Breast epithelium (tissue), 4 donors: ENCODE data around the gene MT1G. TPM values are rescaled to one million over a fixed set of nuclear protein-coding genes. Genes with fewer than 3 reads are reported as not detected.
A peak's percentile ranks its signal among the peaks of the same experiment; 100 is the strongest.
"Not testable (repeated sequence)": the region's sequence is repeated elsewhere in the genome, so short reads cannot be mapped to it uniquely, and the experiment has no call there.

Experiments
- DNase-seq, 2 donors: peaks; one replicate each; pipeline ENCODE4 v3.0.0-alpha.2; 2019; ENCODE audit warnings: low spot score in 2 of 2
- H3K27ac ChIP-seq, 2 donors: fragments of 200-600 bp; sonication (generic) in 1 of 2; one replicate each; pipeline ENCODE4 v1.5.1; 2016 to 2019; ENCODE audit warnings: mild to moderate bottlenecking in 1 of 2
- H3K27me3 ChIP-seq, 2 donors: fragments of 200-600 bp; sonication (generic) in 1 of 2; one replicate each; pipeline versions ENCODE4 v1.5.1 to v1.6.0; 2017 to 2019; ENCODE audit warnings: control low read depth in 1 of 2, mild to moderate bottlenecking in 1 of 2
- H3K36me3 ChIP-seq: fragments of 200-600 bp; one replicate; pipeline ENCODE4 v1.5.1; 2019
- H3K4me1 ChIP-seq, 2 donors: fragments of 200-600 bp; sonication (generic); one replicate each; pipeline ENCODE4 v1.5.1; 2016 to 2019; ENCODE audit warnings: control low read depth in 1 of 2
- H3K4me3 ChIP-seq, 3 donors: fragments of 200-600 bp; sonication (generic); 1 replicate in 2 of 3; 2 replicates in 1 of 3; pipeline ENCODE4 v1.5.1; 2016 to 2019; ENCODE audit warnings: mild to moderate bottlenecking in 3 of 3, moderate library complexity in 2 of 3
- H3K9me3 ChIP-seq, 2 donors: fragments of 200-600 bp; sonication (generic) in 1 of 2; one replicate each; pipeline ENCODE4 v1.5.1; 2016 to 2019; ENCODE audit warnings: control low read depth in 1 of 2
- CTCF ChIP-seq, 3 donors: fragments of 450-650 bp; IDR thresholded peaks; one replicate each; pipeline ENCODE4 v1.5.1; 2016 to 2017; ENCODE audit warnings: antibody characterized with exemption in 3 of 3, mild to moderate bottlenecking in 3 of 3, moderate library complexity in 3 of 3
- POLR2A ChIP-seq: fragments of 450-650 bp; IDR thresholded peaks from one replicate; pipeline ENCODE4 v1.6.1; 2016; ENCODE audit warnings: antibody characterized with exemption, mild to moderate bottlenecking, moderate library complexity
- POLR2AphosphoS5 ChIP-seq, 3 donors: sonication (generic); formaldehyde crosslinking; IDR thresholded peaks; one replicate each; pipeline ENCODE4 v1.6.1; 2017; ENCODE audit warnings: antibody characterized with exemption in 3 of 3
- intact Hi-C: fragments of 100-400 bp; cut with DNase I; formaldehyde crosslinking; loops from one replicate; pipeline ENCODE4 v1.15.1; 2023; ENCODE audit warnings: low total_unique reads
- total RNA-seq, 3 donors: library from RNA; depleted of rRNA; stranded (reverse); fragments of >200 nt; gene quantifications; one replicate each; pipeline ENCODE4 v1.1.0, GENCODE V29; 2016

Gene MT1G
- total RNA-seq, 3 donors from 2014 or later: 20.0 to 224 (median 48.3) TPM

GRCh38 chr16:56669005-56669839 lies 1.4 kb upstream of the MT1G start, which contains the start of gene MT1H:
Gene MT1H (plus strand): TSS chr16:56669814. CDS start chr16:56669885, 71 bp downstream.
- Histone ChIP-seq H3K9me3 (no peaks in the 10 kb centered on the region), H3K4me3 (no peak within 1 kb of the TSS), H3K27ac (no peak within 1 kb of the TSS), H3K36me3 (no peaks in the 10 kb centered on the region), H3K4me1 (no peaks in the 10 kb centered on the region), H3K27me3 (peaks cover 0 to 18% of the 10 kb centered on the region in 2 donors)
- DNase-seq: no peak
- TF ChIP-seq POLR2AphosphoS5 (IDR thresholded peaks at IDR 0.05) (no peak), CTCF (IDR thresholded peaks at IDR 0.05) (no peak), POLR2A (no peak)
- intact Hi-C loops: loop anchor here (10.0 kb wide), 1 partner anchor 1924 kb away; no protein-coding TSS in a partner anchor

- not testable (repeated sequence) for H3K27ac ChIP-seq, H3K36me3 ChIP-seq, H3K9me3 ChIP-seq, H3K4me3 ChIP-seq, H3K4me1 ChIP-seq, DNase-seq
- H3K27me3 ChIP-seq: peaks cover 2 to 23% of the 10 kb centered on the region in 2 donors
- intact Hi-C loops: loop anchor here (10.0 kb wide), 1 partner anchor 1921 kb away; no protein-coding TSS in a partner anchor
Measured at GRCh38 chr16:56665286-56666261, 2.3 kb downstream of the MT1G start.

GRCh38 chr16:56664506-56664905 lies 3.4 kb downstream of the MT1G start:
- DNase-seq: no peak
- Histone ChIP-seq H3K27ac (peak overlapping the region in 1 of 2 donors; percentile 2), H3K4me1 (no peaks in the 10 kb centered on the region), H3K36me3 (no peaks in the 10 kb centered on the region), H3K27me3 (peaks cover 2 to 14% of the 10 kb centered on the region in 2 donors), H3K4me3 (no peak overlapping the region), H3K9me3 (no peaks in the 10 kb centered on the region)
- TF ChIP-seq CTCF (IDR thresholded peaks at IDR 0.05) (no peak), POLR2A (no peak), POLR2AphosphoS5 (IDR thresholded peaks at IDR 0.05) (no peak)
- intact Hi-C loops: loop anchor here (10.0 kb wide), 1 partner anchor 1920 kb away; no protein-coding TSS in a partner anchor

- peaks cover 2 to 5% of the 10 kb centered on the region in 2 donors for H3K27me3 ChIP-seq
- H3K4me3 ChIP-seq: peak overlapping the region in 2 of 3 donors; percentile 51 to 66
- TF ChIP-seq POLR2AphosphoS5 (IDR thresholded peaks at IDR 0.05): no peak
- no peak for TF ChIP-seq POLR2A
- no peak for TF ChIP-seq CTCF (IDR thresholded peaks at IDR 0.05)
Measured at GRCh38 chr16:56662357-56663354, 5.2 kb downstream of the MT1G start.

More at GRCh38 chr16:56662357-56663354, 5.2 kb downstream of the MT1G start:
- H3K4me1 ChIP-seq: peaks cover 3 to 7% of the 10 kb centered on the region in 2 donors
- intact Hi-C loops: loop anchor here (10.0 kb wide), 1 partner anchor 1918 kb away; no protein-coding TSS in a partner anchor
- peak overlapping the region; percentile 33 to 55 for H3K27ac ChIP-seq
- no peaks in the 10 kb centered on the region for H3K36me3 ChIP-seq
- no peak for DNase-seq
- H3K9me3 ChIP-seq: no peaks in the 10 kb centered on the region
